Right renal pelvis (tissue), 4 donors: Measurements from ENCODE around the gene INPP5A. TPM values are rescaled to one million over a fixed set of nuclear protein-coding genes. Genes with fewer than 3 reads are reported as not detected.
"Not testable (repeated sequence)": the region's sequence is repeated elsewhere in the genome, so short reads cannot be mapped to it uniquely, and the experiment has no call there.

Experiments used
- DNase-seq, 4 donors: peaks; one replicate each; pipeline ENCODE4 v3.0.0-alpha.2; 2013; ENCODE audit warnings: low read depth in 4 of 4, low spot score in 3 of 4, missing footprints in 1 of 4
- polyA plus RNA-seq, 4 donors: library from polyadenylated mRNA; unstranded; fragments of 120-200 nt; gene quantifications; one replicate each; pipeline ENCODE4 v1.2.1, GENCODE V29; 2013; ENCODE audit not compliant: insufficient read length in 4 of 4

Gene INPP5A
- polyA plus RNA-seq, 4 donors = 32.2 to 39.1 (median 36.2) TPM

- peak in 2 of 4 donors; percentile 43 to 80 for DNase-seq
Measured at GRCh38 chr10:132546567-132547420, 9.2 kb downstream of the INPP5A start.

- DNase-seq = no peak
Measured at GRCh38 chr10:132547421-132547861, 9.9 kb downstream of the INPP5A start.

- no peak for DNase-seq
Measured at GRCh38 chr10:132548106-132548823, 10.7 kb downstream of the INPP5A start.

GRCh38 chr10:132548869-132549268 is 11.3 kb downstream of the INPP5A start:
- DNase-seq = no peak

DNA sequence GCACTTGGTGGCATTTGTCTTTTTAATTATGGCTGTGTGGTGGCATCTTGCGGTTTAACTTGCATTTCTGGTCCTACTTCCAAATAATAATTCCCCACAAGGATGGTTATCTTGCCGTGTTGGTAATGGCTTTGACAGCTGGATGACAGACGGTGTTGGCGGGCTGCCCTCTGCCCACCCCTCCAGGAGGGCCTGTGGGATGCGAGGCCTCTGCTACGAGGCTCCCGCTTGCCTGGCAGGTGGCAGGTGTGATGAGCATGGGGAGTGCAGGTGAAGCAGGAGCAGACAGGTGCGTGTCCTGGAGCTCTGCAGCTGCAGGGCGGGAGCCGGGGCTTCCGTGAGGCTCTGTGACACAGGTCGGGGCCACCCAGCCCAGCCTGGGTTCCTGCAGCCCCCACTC is 11.8 kb downstream of the INPP5A start:
- no peak for DNase-seq

GRCh38 chr10:132550366-132551092 is 12.9 kb downstream of the INPP5A start:
- DNase-seq = no peak

GRCh38 chr10:132551093-132551807 is 13.7 kb downstream of the INPP5A start:
- DNase-seq = no peak

DNA sequence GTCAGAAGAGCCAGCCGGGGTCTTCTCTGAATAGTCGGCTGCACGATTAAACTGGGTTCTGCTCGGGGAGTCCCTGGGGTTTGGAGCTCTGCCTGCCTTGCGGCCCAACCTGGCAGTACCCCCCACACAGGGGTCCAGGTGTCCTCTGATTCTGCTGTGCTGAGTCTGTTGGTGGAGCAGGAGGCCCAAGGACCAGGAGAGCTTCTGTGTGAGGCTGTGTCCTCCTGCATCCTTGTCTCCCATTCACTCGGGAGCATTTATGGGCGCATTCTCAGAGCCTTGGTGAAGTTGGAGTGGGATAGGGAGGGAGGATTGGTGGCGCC is 14.2 kb downstream of the INPP5A start:
- no peak for DNase-seq

DNA sequence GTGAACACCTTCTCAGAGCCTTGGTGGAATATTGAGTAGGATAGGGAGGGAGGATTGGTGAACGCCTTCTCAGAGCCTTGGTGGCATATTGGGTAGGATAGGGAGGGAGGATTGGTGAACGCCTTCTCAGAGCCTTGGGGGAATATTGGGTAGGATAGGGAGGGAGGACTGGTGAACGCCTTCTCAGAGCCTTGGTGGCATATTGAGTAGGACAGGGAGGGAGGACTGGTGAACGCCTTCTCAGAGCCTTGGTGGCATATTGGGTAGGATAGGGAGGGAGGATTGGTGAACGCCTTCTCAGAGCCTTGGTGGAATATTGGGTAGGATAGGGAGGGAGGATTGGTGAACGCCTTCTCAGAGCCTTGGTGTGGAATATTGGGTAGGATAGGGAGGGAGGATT is 15.0 kb downstream of the INPP5A start:
- DNase-seq = not testable (repeated sequence)

DNA sequence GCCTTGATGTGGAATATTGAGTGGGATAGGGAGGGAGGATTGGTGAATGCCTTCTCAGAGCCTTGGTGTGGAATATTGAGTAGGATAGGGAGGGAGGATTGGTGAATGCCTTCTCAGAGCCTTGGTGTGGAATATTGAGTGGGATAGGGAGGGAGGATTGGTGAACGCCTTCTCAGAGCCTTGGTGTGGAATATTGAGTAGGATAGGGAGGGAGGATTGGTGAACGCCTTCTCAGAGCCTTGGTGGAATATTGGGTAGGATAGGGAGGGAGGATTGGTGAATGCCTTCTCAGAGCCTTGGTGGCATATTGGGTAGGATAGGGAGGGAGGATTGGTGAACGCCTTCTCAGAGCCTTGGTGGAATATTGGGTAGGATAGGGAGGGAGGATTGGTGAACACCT is 16.0 kb downstream of the INPP5A start:
- DNase-seq = not testable (repeated sequence)

GRCh38 chr10:132554053-132554990 is 16.7 kb downstream of the INPP5A start:
- DNase-seq = no peak

GRCh38 chr10:132554991-132555647 is 17.5 kb downstream of the INPP5A start:
- no peak for DNase-seq

GRCh38 chr10:132555648-132556575 is 18.3 kb downstream of the INPP5A start:
- DNase-seq = no peak

DNA sequence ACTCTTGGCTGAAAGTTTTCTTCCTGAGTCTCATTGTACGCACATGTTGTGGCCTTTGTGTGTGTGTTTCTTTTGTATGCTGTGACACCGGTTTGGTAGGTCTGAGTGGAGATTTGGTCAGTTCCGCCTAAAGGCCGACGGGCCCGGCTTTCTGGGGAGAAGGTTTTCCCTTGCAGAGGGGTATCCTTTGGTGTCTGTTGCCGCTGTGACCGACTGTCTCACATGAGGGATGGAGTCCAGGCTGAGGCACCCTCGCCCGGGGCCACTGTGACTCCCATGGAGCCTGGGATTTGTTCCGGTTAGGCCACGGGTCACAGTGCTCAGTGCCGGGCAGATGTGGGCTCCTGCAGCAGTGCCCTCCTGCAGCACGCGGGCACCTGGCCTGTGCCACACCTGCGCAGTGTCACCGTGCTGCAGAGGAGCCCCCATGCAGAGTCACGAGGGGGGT is 19.4 kb downstream of the INPP5A start:
- no peak for DNase-seq

DNA sequence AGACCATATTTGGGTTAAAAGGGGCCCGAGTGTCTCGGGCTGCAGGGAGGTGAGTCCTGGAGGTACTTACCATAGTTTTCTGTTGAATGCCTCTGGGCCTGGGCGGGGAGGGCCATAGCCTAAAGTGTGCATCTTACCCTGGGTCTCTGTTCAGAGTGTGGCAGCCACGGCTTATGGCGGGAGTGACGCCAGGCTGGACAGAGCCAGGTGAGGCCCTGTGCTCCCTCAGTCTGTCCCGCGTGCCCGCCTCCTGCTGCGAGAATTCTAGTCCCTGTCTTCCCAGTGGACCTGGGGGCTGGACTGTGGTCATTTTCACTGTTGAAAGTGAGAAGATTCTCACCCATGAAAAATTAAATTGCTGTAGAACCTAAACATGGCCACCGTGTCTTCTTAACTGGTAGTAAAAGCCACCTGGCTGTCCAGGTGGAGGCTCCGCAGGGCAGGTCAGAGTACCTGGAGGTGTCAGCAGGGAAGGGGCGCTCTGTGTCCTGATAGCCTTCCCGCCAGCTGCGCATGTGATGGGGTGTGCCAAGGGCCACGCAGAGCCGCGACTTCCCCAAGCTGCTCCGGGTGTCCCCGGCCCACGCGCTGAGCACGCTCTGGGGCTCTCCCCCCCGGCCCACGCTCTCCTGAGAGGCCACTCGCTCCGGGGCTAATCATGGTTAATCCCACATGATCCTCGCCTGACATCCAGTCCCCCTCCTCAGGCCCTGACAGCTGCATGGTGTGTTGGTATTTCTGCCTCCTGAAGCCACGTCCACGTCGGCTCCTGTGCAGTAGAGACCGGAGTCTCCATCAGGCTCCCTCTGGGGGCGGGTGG is 20.3 kb downstream of the INPP5A start:
- DNase-seq = no peak

GRCh38 chr10:132558516-132559413 is 21.2 kb downstream of the INPP5A start:
- DNase-seq = no peak
